ENCODE results near the gene KRT14. TPM values are rescaled to one million over a fixed set of nuclear protein-coding genes. Genes with fewer than 3 reads are reported as not detected.
"Not testable (repeated sequence)": the region's sequence is repeated elsewhere in the genome, so short reads cannot be mapped to it uniquely, and the experiment has no call there.

KRT14 gene
- total RNA-seq, 1 donor from 2014 or later: 0.19 TPM

- H3K4me1 Mint-ChIP-seq (ENCODE audit: unreplicated experiment): no peaks in the 10 kb centered on the region
- no peaks in the 10 kb centered on the region for H3K36me3 Mint-ChIP-seq
- H3K27ac Mint-ChIP-seq: no peak overlapping the region
- no peak overlapping the region for H3K4me3 Mint-ChIP-seq
- TF ChIP-seq CTCF (conservative IDR thresholded peaks at IDR 0.05): no peak
- H3K9me3 Mint-ChIP-seq: no peaks in the 10 kb centered on the region
- no peak for DNase-seq (ENCODE audit: extremely low spot score, unreplicated experiment)
- peaks cover 2% of the 10 kb centered on the region for H3K27me3 Mint-ChIP-seq
Measured at GRCh38 chr17:41592601-41593305, 6.1 kb upstream of the KRT14 start.

GRCh38 chr17:41589301-41589700 is 2.6 kb upstream of the KRT14 start:
- H3K4me3 Mint-ChIP-seq: no peak overlapping the region
- DNase-seq (ENCODE audit: extremely low spot score, unreplicated experiment): no peak
- H3K27me3 Mint-ChIP-seq: peaks cover 2% of the 10 kb centered on the region
- no peaks in the 10 kb centered on the region for H3K4me1 Mint-ChIP-seq (ENCODE audit: unreplicated experiment)
- no peaks in the 10 kb centered on the region for H3K36me3 Mint-ChIP-seq
- H3K9me3 Mint-ChIP-seq: no peaks in the 10 kb centered on the region
- H3K27ac Mint-ChIP-seq: no peak overlapping the region
- TF ChIP-seq CTCF (conservative IDR thresholded peaks at IDR 0.05): no peak

- H3K27me3 Mint-ChIP-seq: no peaks in the 10 kb centered on the region
- H3K4me3 Mint-ChIP-seq: no peak overlapping the region
- no peak for DNase-seq (ENCODE audit: extremely low spot score, unreplicated experiment)
- H3K4me1 Mint-ChIP-seq (ENCODE audit: unreplicated experiment): no peaks in the 10 kb centered on the region
- no peaks in the 10 kb centered on the region for H3K9me3 Mint-ChIP-seq
- H3K36me3 Mint-ChIP-seq: no peaks in the 10 kb centered on the region
- H3K27ac Mint-ChIP-seq: no peak overlapping the region
- no peak for TF ChIP-seq CTCF (conservative IDR thresholded peaks at IDR 0.05)
Measured at GRCh38 chr17:41588126-41588810, 1.6 kb upstream of the KRT14 start.

- H3K27ac Mint-ChIP-seq: no peak overlapping the region
- H3K9me3 Mint-ChIP-seq: peaks cover 5% of the 10 kb centered on the region
- no peak overlapping the region for H3K4me3 Mint-ChIP-seq
- TF ChIP-seq CTCF (conservative IDR thresholded peaks at IDR 0.05): no peak
- H3K36me3 Mint-ChIP-seq: no peaks in the 10 kb centered on the region
- H3K27me3 Mint-ChIP-seq: no peaks in the 10 kb centered on the region
- DNase-seq (ENCODE audit: extremely low spot score, unreplicated experiment): no peak
- H3K4me1 Mint-ChIP-seq (ENCODE audit: unreplicated experiment): no peaks in the 10 kb centered on the region
Measured at GRCh38 chr17:41585301-41586056, 1.2 kb downstream of the KRT14 start.

- not testable (repeated sequence) for H3K4me1 Mint-ChIP-seq (ENCODE audit: unreplicated experiment); H3K27ac Mint-ChIP-seq; H3K4me3 Mint-ChIP-seq; H3K9me3 Mint-ChIP-seq; DNase-seq (ENCODE audit: extremely low spot score, unreplicated experiment); H3K27me3 Mint-ChIP-seq; H3K36me3 Mint-ChIP-seq
Measured at GRCh38 chr17:41584331-41584927, 2.3 kb downstream of the KRT14 start.

Measured in type B pancreatic cell (in vitro differentiated cells).